Limb (tissue), 2 donors: ENCODE measurements around the gene KCTD15.

Source experiments
- DNase-seq, 2 donors: peaks; one replicate each; pipeline ENCODE4 v3.0.0-alpha.2; 2016; ENCODE audit errors: extremely low spot score in 2 of 2

KCTD15 gene

GRCh38 chr19:33771384-33772101 lies 25.1 kb upstream of the KCTD15 start:
- DNase-seq, result peak; percentile 58 to 86

GRCh38 chr19:33772102-33772857 lies 24.4 kb upstream of the KCTD15 start:
- DNase-seq, result no peak

DNA sequence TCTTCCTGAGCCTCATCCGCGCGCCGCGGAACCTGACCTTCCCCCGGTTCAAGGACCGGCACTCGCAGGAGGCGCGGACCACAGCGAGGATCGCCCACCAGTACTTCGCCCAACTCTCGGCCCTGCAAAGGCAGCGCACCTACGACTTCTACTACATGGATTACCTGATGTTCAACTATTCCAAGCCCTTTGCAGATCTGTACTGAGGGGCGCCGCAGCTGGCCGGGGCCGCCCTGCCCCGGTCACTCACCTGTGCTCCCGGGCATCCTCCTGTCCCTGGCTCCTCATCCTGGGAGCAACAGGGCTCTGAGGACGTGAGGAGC lies 23.9 kb upstream of the KCTD15 start:
- DNase-seq, result no peak

GRCh38 chr19:33773704-33774624 lies 22.7 kb upstream of the KCTD15 start:
- DNase-seq, result no peak

GRCh38 chr19:33774751-33775150 lies 21.9 kb upstream of the KCTD15 start:
- no peak for DNase-seq

- DNase-seq, result no peak
Observed at GRCh38 chr19:33775731-33776487, 20.8 kb upstream of the KCTD15 start.

DNA sequence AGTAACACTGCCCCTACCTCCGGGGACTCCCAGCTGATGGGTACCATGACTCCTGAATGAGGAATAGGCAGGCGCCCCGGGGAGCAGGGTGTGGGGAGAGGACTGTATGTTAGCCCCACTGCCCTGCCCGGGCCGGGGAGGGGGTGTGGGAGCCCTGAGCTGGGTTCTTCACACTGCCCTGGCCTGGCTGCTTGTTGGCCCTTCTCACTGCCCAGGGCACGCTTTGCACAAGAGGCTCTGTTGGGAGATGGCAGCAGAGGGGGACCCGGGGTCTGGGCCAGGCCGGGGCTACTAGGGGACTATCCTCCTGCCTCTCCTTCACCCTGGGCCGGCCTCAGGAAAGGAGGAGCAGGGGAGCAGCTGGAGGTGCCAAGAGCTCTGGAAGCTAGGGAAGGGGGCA lies 19.3 kb upstream of the KCTD15 start:
- peak in 1 of 2 donors; percentile 42 for DNase-seq

- DNase-seq, result no peak
Observed at GRCh38 chr19:33777753-33778088, 18.9 kb upstream of the KCTD15 start.

- DNase-seq, result peak; percentile 84 to 93
Observed at GRCh38 chr19:33778089-33778791, 18.4 kb upstream of the KCTD15 start.

- DNase-seq, result no peak
Observed at GRCh38 chr19:33779849-33780248, 16.8 kb upstream of the KCTD15 start.

DNA sequence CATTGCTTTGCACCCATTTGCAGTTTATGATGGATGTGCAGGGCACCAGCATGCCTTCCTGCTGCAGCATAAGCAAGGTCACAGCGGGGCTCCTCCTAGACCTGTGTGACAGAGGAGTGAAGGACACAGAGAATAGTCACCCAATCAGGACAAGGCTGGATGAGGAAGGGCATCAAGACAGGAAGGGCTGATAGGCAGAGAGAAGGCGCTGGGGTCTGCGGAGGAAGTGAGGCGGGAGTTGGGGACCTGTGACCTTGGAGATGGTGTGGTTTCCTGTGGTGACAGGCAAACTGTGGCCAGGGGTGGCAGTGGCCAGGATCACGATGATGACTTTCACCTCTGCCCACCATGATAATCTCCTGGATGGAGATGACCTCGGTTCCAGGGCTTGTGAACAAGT lies 16.4 kb upstream of the KCTD15 start:
- no peak for DNase-seq

DNA sequence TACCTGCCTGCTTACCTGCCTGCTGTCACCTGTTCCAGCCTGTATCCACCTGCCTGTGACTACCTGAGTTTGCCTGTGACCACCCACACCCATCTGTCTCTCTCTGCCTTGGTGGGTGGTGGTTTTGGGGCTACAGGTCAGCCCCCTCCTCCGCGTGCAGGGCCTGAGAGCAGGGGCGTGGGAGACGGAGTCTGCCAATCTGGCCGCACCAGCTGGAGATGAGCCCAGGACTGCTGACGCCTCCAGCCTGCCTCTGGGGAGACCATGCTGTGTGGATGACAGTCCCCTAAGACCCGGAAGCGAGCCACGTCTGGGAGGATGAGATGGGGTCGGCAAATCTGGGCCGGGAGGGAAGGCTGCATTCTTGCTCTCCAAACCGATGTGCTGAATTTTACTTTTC lies 15.9 kb upstream of the KCTD15 start:
- DNase-seq, result peak in 1 of 2 donors; percentile 39

DNA sequence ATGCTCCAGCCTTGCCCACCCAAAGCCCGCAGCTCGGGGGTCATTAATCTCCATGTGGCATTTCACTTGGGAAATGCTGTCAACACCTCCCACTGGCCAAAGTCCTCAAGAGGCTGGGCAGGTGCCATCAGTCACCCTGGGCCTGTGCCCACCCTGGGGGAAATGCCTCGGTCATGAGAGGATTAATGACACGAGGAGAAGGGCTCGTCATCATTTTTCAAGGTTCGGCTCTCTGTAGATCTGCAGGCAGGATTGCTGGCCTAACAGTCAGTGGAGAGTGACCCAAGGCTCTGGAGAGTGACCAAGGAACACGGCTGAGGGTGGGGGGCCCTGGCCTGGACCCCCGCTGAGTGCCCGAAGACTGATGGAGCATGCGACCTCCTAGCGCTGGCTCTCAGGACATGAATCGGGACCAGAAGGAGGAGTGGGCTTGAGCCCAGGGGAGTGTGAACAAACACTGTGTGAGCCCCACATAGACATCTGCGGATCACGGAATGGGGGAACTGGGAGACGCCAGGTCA lies 15.2 kb upstream of the KCTD15 start:
- no peak for DNase-seq

DNA sequence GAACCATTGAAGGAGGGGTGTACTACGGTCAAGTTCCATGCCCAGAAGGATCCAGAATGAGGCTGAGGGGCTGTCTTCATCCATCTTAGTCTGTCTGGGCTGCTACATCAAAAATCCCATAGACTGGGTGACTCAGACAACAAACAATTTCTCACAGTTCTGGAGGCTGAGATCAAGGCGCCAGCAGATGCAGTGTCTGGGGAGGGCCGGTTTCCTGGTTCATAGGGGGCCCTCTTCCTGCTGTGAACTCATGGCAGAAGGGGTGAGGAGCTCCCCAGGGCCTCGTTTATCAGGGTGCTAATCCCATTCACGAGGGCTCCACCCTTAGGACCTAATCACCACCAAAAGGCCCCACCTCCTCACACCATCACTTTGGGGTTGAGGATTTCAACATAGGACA lies 14.7 kb upstream of the KCTD15 start:
- no peak for DNase-seq

DNA sequence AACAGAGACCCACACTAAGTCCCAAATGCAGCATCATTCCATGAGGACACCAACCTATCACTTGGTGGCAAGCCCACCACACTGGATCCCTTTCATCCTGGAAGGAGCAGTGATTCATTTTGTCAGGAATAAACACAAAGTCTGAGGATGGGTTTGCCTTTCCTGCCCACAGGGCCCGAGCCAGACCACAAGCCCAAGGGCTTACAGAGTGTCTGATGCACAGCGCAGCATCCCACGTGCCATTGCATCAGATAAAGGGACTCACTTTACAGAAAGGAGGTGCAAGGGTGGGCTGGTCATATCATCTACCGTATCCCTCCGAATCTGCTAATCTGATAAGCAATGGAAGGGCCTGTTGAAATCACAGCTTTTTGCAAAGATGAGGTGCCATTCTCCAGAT lies 12.2 kb upstream of the KCTD15 start:
- no peak for DNase-seq

DNA sequence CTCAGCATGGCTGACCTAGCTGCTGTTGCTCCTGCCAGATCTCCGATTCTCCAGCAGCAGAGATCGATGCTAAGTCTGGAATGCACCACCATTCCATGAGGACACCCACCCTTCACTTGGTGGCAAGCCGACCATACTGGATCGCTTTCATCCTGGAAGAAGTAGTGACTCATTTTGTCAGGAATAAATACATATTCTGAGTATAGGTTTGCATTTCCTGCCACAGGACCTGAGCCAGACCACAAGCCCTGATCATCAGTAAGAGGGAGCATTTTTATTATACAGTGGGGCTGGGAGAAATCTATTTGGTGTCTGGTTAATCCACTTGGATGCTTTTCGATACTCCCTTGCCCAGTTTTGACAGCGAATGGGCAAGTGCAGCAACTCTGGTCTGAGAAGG lies 10.9 kb upstream of the KCTD15 start:
- DNase-seq, result no peak

- DNase-seq, result no peak
Observed at GRCh38 chr19:33788676-33789075, 8.0 kb upstream of the KCTD15 start.

DNA sequence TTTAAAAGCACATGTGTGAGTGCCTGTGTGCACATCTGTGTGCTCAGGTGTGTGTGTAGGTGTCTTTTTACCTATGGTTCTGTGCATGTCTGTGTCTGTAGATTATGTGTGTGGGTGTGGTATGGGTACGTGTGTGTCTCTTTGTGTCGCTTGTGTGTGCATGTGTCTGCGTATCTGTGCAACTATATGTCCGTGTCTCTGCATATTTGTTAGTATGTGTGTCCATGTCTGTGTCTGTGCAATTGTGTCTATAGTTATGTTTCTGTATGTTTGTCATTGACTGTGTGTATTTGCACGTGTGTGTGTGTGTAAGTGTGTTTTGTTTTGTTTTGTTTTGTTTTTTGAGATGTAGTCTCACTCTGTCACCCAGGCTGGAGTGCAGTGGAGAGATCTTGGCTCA lies 7.3 kb upstream of the KCTD15 start:
- DNase-seq, result no peak

- peak in 1 of 2 donors; percentile 53 for DNase-seq
Observed at GRCh38 chr19:33794683-33795369, 1.8 kb upstream of the KCTD15 start.
